Breast epithelium (tissue), 3 donors: ENCODE results near the gene SRMS.

Source experiments
- CTCF ChIP-seq, 3 donors: fragments of 450-650 bp; IDR thresholded peaks; one replicate each; pipeline ENCODE4 v1.5.1; 2016 to 2017; ENCODE audit warnings: antibody characterized with exemption in 3 of 3, mild to moderate bottlenecking in 3 of 3, moderate library complexity in 3 of 3
- POLR2A ChIP-seq: fragments of 450-650 bp; IDR thresholded peaks from one replicate; pipeline ENCODE4 v1.6.1; 2016; ENCODE audit warnings: antibody characterized with exemption, mild to moderate bottlenecking, moderate library complexity
- POLR2AphosphoS5 ChIP-seq, 3 donors: sonication (generic); formaldehyde crosslinking; IDR thresholded peaks; one replicate each; pipeline ENCODE4 v1.6.1; 2017; ENCODE audit warnings: antibody characterized with exemption in 3 of 3

GRCh38 chr20:63586797-63587196, 39.2 kb upstream of the SRMS start:
- TF ChIP-seq CTCF (IDR thresholded peaks at IDR 0.05) (no peak), POLR2A (no peak), POLR2AphosphoS5 (IDR thresholded peaks at IDR 0.05) (no peak)
